Peyer's patch (tissue), 4 donors: ENCODE measurements around the gene C19orf47.
A peak's percentile ranks its signal among the peaks of the same experiment; 100 is the strongest.

ENCODE experiments used
- CTCF ChIP-seq, 6 experiments: fragments of 450-650 bp in 4 of 6; fragments of 200-600 bp in 2 of 6; sonication (generic) in 1 of 6; IDR thresholded peaks; one replicate each; pipeline ENCODE4 v1.5.1; 2017 to 2019; ENCODE audit warnings: antibody characterized with exemption in 6 of 6, mild to moderate bottlenecking in 3 of 6, moderate library complexity in 1 of 6
- POLR2A ChIP-seq, 2 donors: fragments of 450-650 bp; IDR thresholded peaks; one replicate each; pipeline ENCODE4 v1.5.1; 2017; ENCODE audit warnings: antibody characterized with exemption in 2 of 2, mild to moderate bottlenecking in 2 of 2, moderate library complexity in 2 of 2

DNA sequence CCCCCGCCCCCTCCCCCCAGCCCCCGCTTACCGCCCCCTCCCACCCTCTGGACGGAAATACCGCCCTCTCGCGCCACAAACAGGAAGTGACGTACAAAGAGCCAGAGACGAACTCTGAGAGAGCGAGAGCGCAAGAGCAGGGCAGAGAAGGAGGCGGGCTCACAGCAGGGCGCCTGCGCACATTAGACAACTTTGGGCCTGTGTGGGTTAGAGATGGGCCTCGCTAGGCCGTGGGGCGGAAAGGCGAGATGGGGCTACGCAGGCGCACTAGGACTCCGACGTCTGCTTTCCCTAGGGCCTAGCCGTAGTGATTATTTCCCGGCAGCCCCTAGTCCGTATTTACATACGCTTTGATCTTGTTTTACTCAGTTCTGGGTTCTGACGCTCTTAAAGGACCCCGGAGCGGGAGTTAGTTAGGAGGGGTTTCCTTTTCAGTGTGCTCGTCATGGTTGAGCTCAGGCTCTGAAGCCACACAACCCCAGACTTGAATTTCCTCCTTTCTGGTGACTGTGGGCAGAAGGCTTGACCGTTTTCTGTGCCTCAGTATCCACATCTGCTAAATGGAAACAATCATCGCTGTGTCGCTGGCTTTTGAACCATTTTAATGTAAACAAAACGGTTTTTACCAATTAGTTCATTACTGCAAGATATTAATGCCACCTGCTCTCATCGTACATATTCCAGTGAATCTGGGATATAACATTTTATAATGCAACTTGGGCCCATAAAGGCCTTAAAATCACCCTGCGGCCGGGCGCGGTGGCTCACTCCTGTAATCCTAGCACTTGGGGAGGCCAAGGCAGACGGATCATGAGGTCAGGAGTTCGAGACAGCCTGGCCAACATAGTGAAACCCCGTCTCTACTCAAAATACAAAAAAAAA is 62.6 kb downstream of the C19orf47 start:
- TF ChIP-seq CTCF (IDR thresholded peaks at IDR 0.05) (no peak), POLR2A (IDR thresholded peaks at IDR 0.05) (peak; percentile 19 to 20)
